ENCODE data around the gene CDR2. TPM values are rescaled to one million over a fixed set of nuclear protein-coding genes. Genes with fewer than 3 reads are reported as not detected.
A peak's percentile ranks its signal among the peaks of the same experiment; 100 is the strongest.

The CDR2 gene
- total and polyA plus RNA-seq, 5 donors = 7.2 to 19.2 (median 9.7) TPM

- ATAC-seq (no peak), DNase-seq (peak in 1 of 3 donors; percentile 46)
- WGBS = 94% methylated on average over 17 of the region's 17 CpGs
- Histone ChIP-seq H3K27ac (ENCODE audit: low read length) (no peak overlapping the region), H3K9me3 (ENCODE audit: control insufficient read depth, low read length) (no peaks in the 10 kb centered on the region), H3K4me1 (ENCODE audit: control insufficient read depth, insufficient read depth, low read length) (no peaks in the 10 kb centered on the region), H3K27me3 (ENCODE audit: control insufficient read depth, insufficient read depth) (no peaks in the 10 kb centered on the region), H3K4me3 (ENCODE audit: low read length) (no peak overlapping the region)
- intact Hi-C loops (cut with DNase I) = no loop called here
These were observed 51.7 kb downstream of the CDR2 start for GRCh38 chr16:22322741-22323140.

- Histone ChIP-seq H3K27me3 (ENCODE audit: control insufficient read depth, insufficient read depth) (no peaks in the 10 kb centered on the region), H3K27ac (ENCODE audit: low read length) (no peak overlapping the region), H3K9me3 (ENCODE audit: control insufficient read depth, low read length) (no peaks in the 10 kb centered on the region), H3K4me1 (ENCODE audit: control insufficient read depth, insufficient read depth, low read length) (no peaks in the 10 kb centered on the region), H3K4me3 (ENCODE audit: low read length) (no peak overlapping the region)
- intact Hi-C loops (cut with DNase I) = no loop called here
- no peak for ATAC-seq
- DNase-seq = no peak
- WGBS = 93% methylated on average over 11 of the region's 11 CpGs
These were observed 52.4 kb downstream of the CDR2 start for GRCh38 chr16:22322021-22322471.

GRCh38 chr16:22321340-22322001, 52.9 kb downstream of the CDR2 start:
- no peaks in the 10 kb centered on the region for H3K27me3 ChIP-seq (ENCODE audit: control insufficient read depth, insufficient read depth)

GRCh38 chr16:22320572-22321339, 53.7 kb downstream of the CDR2 start:
- no peaks in the 10 kb centered on the region for H3K27me3 ChIP-seq (ENCODE audit: control insufficient read depth, insufficient read depth)
- H3K4me3 ChIP-seq (ENCODE audit: low read length) = no peak overlapping the region
- intact Hi-C loops (cut with DNase I) = no loop called here
- ATAC-seq (no peak), DNase-seq (no peak)
- WGBS = 74% methylated on average over 13 of the region's 13 CpGs
- no peaks in the 10 kb centered on the region for H3K4me1 ChIP-seq (ENCODE audit: control insufficient read depth, insufficient read depth, low read length)
- H3K27ac ChIP-seq (ENCODE audit: low read length) = no peak overlapping the region
- H3K9me3 ChIP-seq (ENCODE audit: control insufficient read depth, low read length) = no peaks in the 10 kb centered on the region

More at GRCh38 chr16:22321340-22322001, 52.9 kb downstream of the CDR2 start:
- ATAC-seq (peak; percentile 25 to 61), DNase-seq (peak; percentile 66 to 84 (median 78))
- WGBS = 49% methylated on average over 16 of the region's 16 CpGs
- intact Hi-C loops (cut with DNase I) = no loop called here
- Histone ChIP-seq H3K4me3 (ENCODE audit: low read length) (no peak overlapping the region), H3K27ac (ENCODE audit: low read length) (no peak overlapping the region), H3K9me3 (ENCODE audit: control insufficient read depth, low read length) (no peaks in the 10 kb centered on the region), H3K4me1 (ENCODE audit: control insufficient read depth, insufficient read depth, low read length) (no peaks in the 10 kb centered on the region)

GRCh38 chr16:22318690-22319358, 55.6 kb downstream of the CDR2 start:
- no peak for DNase-seq
- intact Hi-C loops (cut with DNase I) = no loop called here
- Histone ChIP-seq H3K4me1 (ENCODE audit: control insufficient read depth, insufficient read depth, low read length) (no peaks in the 10 kb centered on the region), H3K27me3 (ENCODE audit: control insufficient read depth, insufficient read depth) (no peaks in the 10 kb centered on the region), H3K27ac (ENCODE audit: low read length) (no peak overlapping the region), H3K9me3 (ENCODE audit: control insufficient read depth, low read length) (no peaks in the 10 kb centered on the region), H3K4me3 (ENCODE audit: low read length) (no peak overlapping the region)
- ATAC-seq = no peak
- 79% methylated on average over 18 of the region's 18 CpGs for WGBS

- no peak overlapping the region for H3K27ac ChIP-seq (ENCODE audit: low read length)
These were observed 56.8 kb downstream of the CDR2 start for GRCh38 chr16:22317625-22318024.

GRCh38 chr16:22317001-22317530, 57.4 kb downstream of the CDR2 start:
- Histone ChIP-seq H3K27me3 (ENCODE audit: control insufficient read depth, insufficient read depth) (no peaks in the 10 kb centered on the region), H3K4me3 (ENCODE audit: low read length) (no peak overlapping the region), H3K27ac (ENCODE audit: low read length) (no peak overlapping the region), H3K4me1 (ENCODE audit: control insufficient read depth, insufficient read depth, low read length) (no peaks in the 10 kb centered on the region), H3K9me3 (ENCODE audit: control insufficient read depth, low read length) (no peaks in the 10 kb centered on the region)
- intact Hi-C loops (cut with DNase I) = no loop called here
- no peak for ATAC-seq
- 86% methylated on average over 17 of the region's 17 CpGs for whole genome bisulfite sequencing
- no peak for DNase-seq

More at GRCh38 chr16:22317625-22318024, 56.8 kb downstream of the CDR2 start:
- 89% methylated on average over 6 of the region's 6 CpGs for WGBS
- no peak for ATAC-seq
- no peak overlapping the region for H3K4me3 ChIP-seq (ENCODE audit: low read length)
- no peak for DNase-seq
- H3K27me3 ChIP-seq (ENCODE audit: control insufficient read depth, insufficient read depth) = no peaks in the 10 kb centered on the region
- H3K4me1 ChIP-seq (ENCODE audit: control insufficient read depth, insufficient read depth, low read length) = no peaks in the 10 kb centered on the region
- H3K9me3 ChIP-seq (ENCODE audit: control insufficient read depth, low read length) = no peaks in the 10 kb centered on the region
- intact Hi-C loops (cut with DNase I) = no loop called here

GRCh38 chr16:22316411-22316811, 58.0 kb downstream of the CDR2 start:
- DNase-seq (no peak), ATAC-seq (no peak)

GRCh38 chr16:22315979-22316378, 58.4 kb downstream of the CDR2 start:
- DNase-seq = no peak
- 90% methylated on average over 1 of the region's 1 CpG for WGBS
- Histone ChIP-seq H3K27me3 (ENCODE audit: control insufficient read depth, insufficient read depth) (no peaks in the 10 kb centered on the region), H3K4me3 (ENCODE audit: low read length) (no peak overlapping the region), H3K9me3 (ENCODE audit: control insufficient read depth, low read length) (no peaks in the 10 kb centered on the region), H3K4me1 (ENCODE audit: control insufficient read depth, insufficient read depth, low read length) (no peaks in the 10 kb centered on the region), H3K27ac (ENCODE audit: low read length) (no peak overlapping the region)
- no peak for ATAC-seq
- intact Hi-C loops (cut with DNase I) = no loop called here

More at GRCh38 chr16:22316411-22316811, 58.0 kb downstream of the CDR2 start:
- Histone ChIP-seq H3K4me3 (ENCODE audit: low read length) (no peak overlapping the region), H3K27me3 (ENCODE audit: control insufficient read depth, insufficient read depth) (no peaks in the 10 kb centered on the region), H3K27ac (ENCODE audit: low read length) (no peak overlapping the region), H3K9me3 (ENCODE audit: control insufficient read depth, low read length) (no peaks in the 10 kb centered on the region), H3K4me1 (ENCODE audit: control insufficient read depth, insufficient read depth, low read length) (no peaks in the 10 kb centered on the region)
- WGBS = 85% methylated on average over 9 of the region's 9 CpGs
- intact Hi-C loops (cut with DNase I) = no loop called here

- no peak overlapping the region for H3K4me3 ChIP-seq (ENCODE audit: low read length)
- no peak overlapping the region for H3K27ac ChIP-seq (ENCODE audit: low read length)
- no peaks in the 10 kb centered on the region for H3K9me3 ChIP-seq (ENCODE audit: control insufficient read depth, low read length)
- H3K27me3 ChIP-seq (ENCODE audit: control insufficient read depth, insufficient read depth) = no peaks in the 10 kb centered on the region
- intact Hi-C loops (cut with DNase I) = no loop called here
- DNase-seq = no peak
- 89% methylated on average over 37 of the region's 37 CpGs for WGBS
- H3K4me1 ChIP-seq (ENCODE audit: control insufficient read depth, insufficient read depth, low read length) = no peaks in the 10 kb centered on the region
- no peak for ATAC-seq
These were observed 59.5 kb downstream of the CDR2 start for GRCh38 chr16:22314661-22315626.

Data from right cardiac atrium (tissue), 5 donors.